CD4-positive, alpha-beta T cell treated with Interleukin-21 for 1 hour (primary cell): ENCODE data around the gene ENPP4.
"Not testable (repeated sequence)": the region's sequence is repeated elsewhere in the genome, so short reads cannot be mapped to it uniquely, and the experiment has no call there.

Source experiments
- DNase-seq: peaks from one replicate; pipeline ENCODE4 v3.0.0-alpha.2; 2020

The ENPP4 gene

GRCh38 chr6:46134216-46134615, 4.4 kb downstream of the ENPP4 start:
- no peak for DNase-seq

- no peak for DNase-seq
These were observed 5.4 kb downstream of the ENPP4 start for GRCh38 chr6:46135176-46135575.

- DNase-seq, result no peak
These were observed 7.0 kb downstream of the ENPP4 start for GRCh38 chr6:46136831-46137230.

GRCh38 chr6:46137387-46137786, 7.6 kb downstream of the ENPP4 start:
- no peak for DNase-seq

- DNase-seq, result no peak
These were observed 8.5 kb downstream of the ENPP4 start for GRCh38 chr6:46138281-46138680.

- no peak for DNase-seq
These were observed 14.5 kb downstream of the ENPP4 start for GRCh38 chr6:46144270-46144669.

GRCh38 chr6:46149066-46149465, 19.3 kb downstream of the ENPP4 start:
- DNase-seq, result not testable (repeated sequence)

GRCh38 chr6:46156701-46157100, 26.9 kb downstream of the ENPP4 start:
- no peak for DNase-seq

GRCh38 chr6:46159229-46159628, 29.4 kb downstream of the ENPP4 start:
- DNase-seq, result no peak

- no peak for DNase-seq
These were observed 30.3 kb downstream of the ENPP4 start for GRCh38 chr6:46160102-46160501.

GRCh38 chr6:46170357-46171289, 40.8 kb downstream of the ENPP4 start, which contains the start of gene ENPP5:
Gene ENPP5, minus strand, starts transcription at chr6:46170980. Its CDS starts 2,718 bp downstream, at chr6:46168262.
- DNase-seq, result peak; percentile 78

- DNase-seq, result no peak
These were observed 42.4 kb downstream of the ENPP4 start for GRCh38 chr6:46172176-46172575.

- peak; percentile 29 for DNase-seq
These were observed 45.1 kb downstream of the ENPP4 start for GRCh38 chr6:46174904-46175303.

- peak; percentile 53 for DNase-seq
These were observed 45.7 kb downstream of the ENPP4 start for GRCh38 chr6:46175446-46175845.

- no peak for DNase-seq
These were observed 46.2 kb downstream of the ENPP4 start for GRCh38 chr6:46175976-46176375.

- no peak for DNase-seq
These were observed 54.3 kb downstream of the ENPP4 start for GRCh38 chr6:46184114-46184513.

GRCh38 chr6:46186583-46186982, 56.8 kb downstream of the ENPP4 start:
- DNase-seq, result no peak

- DNase-seq, result no peak
These were observed 59.9 kb downstream of the ENPP4 start for GRCh38 chr6:46189726-46190125.

- no peak for DNase-seq
These were observed 61.1 kb downstream of the ENPP4 start for GRCh38 chr6:46190889-46191288.

- DNase-seq, result no peak
These were observed 62.2 kb downstream of the ENPP4 start for GRCh38 chr6:46191961-46192360.
